AG09309 (cell line): ENCODE data around the gene CDK16.

Source experiments
- DNase-seq: peaks from one replicate; pipeline ENCODE4 v3.0.0-alpha.2; 2010; ENCODE audit warnings: low read depth
- H3K4me3 ChIP-seq: 2 replicates; pipeline ENCODE4 v1.5.1; 2011; ENCODE audit warnings: mild to moderate bottlenecking, low read depth, low read length, moderate library complexity; ENCODE audit not compliant: control insufficient read depth
- CTCF ChIP-seq: IDR thresholded peaks from 2 replicates; pipeline ENCODE4 v1.5.1; 2011; ENCODE audit warnings: mild to moderate bottlenecking, low read depth, low read length, inconsistent platforms; ENCODE audit not compliant: insufficient read depth, control insufficient read depth; ENCODE audit errors: missing control alignments

Gene CDK16

GRCh38 chrX:47202316-47202715 lies 16.2 kb upstream of the CDK16 start:
- no peak for TF ChIP-seq CTCF
- no peak for DNase-seq
- no peak overlapping the region for H3K4me3 ChIP-seq

DNA sequence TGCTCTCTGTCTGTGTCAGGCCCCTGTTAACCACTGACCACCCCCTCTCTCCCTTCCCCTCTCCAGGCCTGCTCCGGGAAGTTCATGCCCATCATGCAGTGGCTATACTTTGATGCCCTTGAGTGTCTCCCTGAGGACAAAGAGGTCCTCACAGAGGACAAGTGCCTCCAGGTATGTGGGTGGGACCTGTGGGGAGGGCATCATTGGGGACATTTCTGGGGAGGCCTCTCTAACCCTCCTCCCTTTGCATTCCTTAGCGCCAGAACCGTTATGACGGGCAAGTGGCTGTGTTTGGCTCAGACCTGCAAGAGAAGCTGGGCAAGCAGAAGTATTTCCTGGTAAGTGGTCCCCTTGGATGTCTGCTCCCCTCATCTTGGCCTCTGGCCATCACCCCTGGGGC lies 15.6 kb upstream of the CDK16 start:
- H3K4me3 ChIP-seq = no peak overlapping the region
- DNase-seq = no peak
- no peak for TF ChIP-seq CTCF

DNA sequence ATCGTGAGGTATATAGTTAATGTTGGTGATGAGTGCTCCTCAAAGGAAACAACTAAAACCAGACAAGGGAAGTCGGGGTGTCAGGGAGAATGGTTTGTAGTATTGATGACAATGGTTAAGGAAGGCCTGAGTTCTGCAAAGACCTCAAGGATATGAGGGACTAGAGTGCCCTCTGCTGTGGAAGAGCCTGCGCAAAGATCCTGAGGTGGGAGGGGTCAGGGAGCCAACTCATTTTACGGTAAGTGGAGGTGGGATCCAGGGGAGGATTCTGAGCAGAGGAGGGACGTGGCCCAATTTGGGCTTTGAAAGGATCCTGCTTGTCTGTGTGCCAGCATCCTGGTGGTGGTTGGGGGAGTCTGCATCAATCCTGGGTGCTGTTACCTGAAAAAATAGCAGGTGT lies 13.5 kb upstream of the CDK16 start:
- H3K4me3 ChIP-seq = no peak overlapping the region
- DNase-seq = no peak
- no peak for TF ChIP-seq CTCF

GRCh38 chrX:47206316-47206715 lies 12.2 kb upstream of the CDK16 start:
- H3K4me3 ChIP-seq = no peak overlapping the region
- no peak for DNase-seq
- no peak for TF ChIP-seq CTCF

- DNase-seq = no peak
- TF ChIP-seq CTCF = no peak
- H3K4me3 ChIP-seq = no peak overlapping the region
Observed at GRCh38 chrX:47208108-47208507, 10.4 kb upstream of the CDK16 start.

DNA sequence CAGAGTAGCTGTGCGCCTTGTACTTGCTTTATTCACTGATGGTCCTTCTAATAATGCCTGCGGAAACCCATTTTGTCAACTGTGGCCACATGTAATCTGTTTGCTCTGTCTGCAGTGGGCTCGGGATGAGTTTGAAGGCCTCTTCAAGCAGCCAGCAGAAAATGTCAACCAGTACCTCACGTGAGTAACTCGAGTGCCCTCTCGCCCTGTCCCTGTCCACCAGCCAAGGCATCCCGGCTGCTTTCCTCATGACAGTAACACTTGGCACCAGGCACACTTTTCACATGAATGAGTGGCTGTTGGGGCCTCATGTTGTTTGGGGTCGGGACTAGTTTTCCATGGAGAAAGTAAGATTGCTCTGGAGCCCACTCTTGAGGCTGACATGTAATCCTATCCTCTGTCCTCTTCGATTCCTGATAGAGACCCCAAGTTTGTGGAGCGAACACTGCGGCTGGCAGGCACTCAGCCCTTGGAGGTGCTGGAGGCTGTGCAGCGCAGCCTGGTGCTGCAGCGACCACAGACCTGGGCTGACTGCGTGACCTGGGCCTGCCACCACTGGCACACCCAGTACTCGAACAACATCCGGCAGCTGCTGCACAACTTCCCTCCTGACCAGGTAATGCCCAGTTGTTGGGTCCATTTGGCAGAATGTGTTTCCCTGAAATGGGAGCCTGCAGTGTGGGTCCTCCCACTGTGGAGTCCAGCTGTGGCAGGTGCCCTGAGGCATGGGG lies 8.8 kb upstream of the CDK16 start:
- TF ChIP-seq CTCF = no peak
- no peak overlapping the region for H3K4me3 ChIP-seq
- DNase-seq = no peak
